GM11168 (cell line): Measurements from ENCODE around the gene USP7.

Experiments
- in situ Hi-C: fragments of 300-500 bp; cut with MboI; formaldehyde crosslinking; loops from one replicate; pipeline ENCODE4 v1.12.0; 2022; ENCODE audit warnings: low sequenced_read_pairs; ENCODE audit not compliant: unreplicated experiment

USP7 gene

DNA sequence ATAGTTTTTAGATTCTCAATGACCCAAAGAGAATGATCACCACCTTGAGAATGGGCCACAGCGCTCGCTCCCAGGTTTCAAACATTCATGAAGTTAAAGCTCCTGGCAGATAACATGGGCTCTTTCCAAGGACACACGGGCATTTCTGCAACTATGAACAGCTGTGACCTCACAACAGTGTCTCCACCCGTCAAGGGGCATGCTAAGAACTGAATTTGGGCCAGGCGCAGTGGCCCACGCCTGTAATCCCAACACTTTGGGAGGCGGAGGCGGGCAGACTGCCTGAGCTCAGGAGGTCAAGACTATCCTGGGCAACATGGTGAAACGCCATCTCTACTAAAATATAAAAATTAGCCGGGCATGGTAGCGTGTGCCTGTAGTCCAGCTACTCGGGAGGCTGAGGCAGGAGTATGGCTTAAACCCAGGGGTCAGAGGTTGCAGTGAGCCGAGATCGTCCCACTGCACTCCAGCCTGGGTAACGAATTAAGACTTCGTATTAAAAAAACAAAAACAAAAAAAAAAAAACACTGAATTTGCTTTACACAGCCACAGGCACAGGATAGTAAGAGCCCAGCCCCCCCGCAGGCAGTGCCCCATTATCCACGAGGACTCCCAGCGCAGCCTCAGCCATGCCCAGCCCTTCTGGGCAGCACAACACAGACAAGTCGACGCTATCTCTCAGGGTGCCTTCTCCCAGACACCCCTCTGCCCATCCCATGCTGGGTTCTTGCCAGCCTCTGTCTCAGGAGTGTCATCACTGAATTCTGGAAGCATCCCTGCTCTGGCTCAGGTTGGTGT lies 7.2 kb downstream of the USP7 start:
- in situ Hi-C loops, result no loop called here

DNA sequence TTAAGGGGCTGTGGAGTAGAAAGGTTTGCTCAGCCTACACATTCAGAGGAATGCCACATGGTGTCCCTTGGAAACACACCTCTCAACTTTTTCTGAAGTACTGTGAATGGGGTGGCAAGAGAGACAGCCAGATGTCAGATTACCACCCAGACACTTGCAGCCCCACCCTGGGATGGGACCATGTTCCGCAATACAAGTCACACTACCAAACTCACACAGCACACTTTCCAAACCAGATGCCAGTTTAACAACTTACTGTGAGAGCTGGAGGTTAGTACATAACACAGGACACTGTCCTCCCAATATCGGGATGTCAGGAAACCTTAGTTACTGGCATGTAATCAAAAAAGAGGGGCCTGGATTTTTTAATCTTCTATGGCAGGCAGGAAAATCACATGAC lies 7.9 kb downstream of the USP7 start:
- in situ Hi-C loops, result no loop called here

DNA sequence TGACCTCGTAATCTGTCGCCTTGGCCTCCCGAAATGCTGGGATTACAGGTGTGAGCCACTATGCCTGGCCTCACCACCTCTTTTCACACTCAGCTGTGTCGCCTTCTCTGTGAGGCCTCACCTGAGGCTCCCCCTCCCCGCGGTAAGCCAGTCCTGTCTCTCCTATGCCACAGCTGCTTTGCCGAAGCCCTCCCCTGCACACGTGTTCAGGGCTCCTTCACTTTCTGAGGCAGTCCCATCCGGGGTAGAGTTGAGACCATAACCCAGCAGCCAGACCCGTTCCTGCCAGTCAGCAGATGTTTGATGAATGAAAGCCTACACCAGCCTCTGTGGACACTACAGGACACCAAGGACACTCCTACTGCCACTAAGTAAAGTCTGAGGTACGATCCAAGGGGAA lies 10.6 kb downstream of the USP7 start:
- in situ Hi-C loops, result no loop called here

DNA sequence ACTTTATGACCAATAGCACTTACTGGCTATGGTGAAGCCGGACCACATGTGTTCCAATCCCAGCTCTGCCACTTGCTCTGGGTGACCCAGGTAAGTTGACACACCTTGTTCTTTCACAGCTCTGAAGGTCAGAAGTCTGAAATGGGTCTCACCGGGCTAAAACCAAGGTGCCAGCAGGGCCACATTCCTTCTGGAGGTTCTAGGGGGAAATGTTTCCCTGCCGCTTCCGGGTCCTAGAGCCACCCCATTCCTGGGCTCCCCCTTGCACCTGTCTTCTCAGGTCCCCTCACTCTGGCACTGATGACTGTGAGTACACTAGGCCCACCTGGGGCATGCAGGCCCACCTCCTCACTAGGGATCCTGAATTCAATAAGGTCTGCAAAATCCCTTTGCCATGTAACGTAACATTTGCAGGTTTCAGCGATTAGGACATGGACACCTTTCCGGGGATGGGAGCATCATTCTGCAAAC lies 11.4 kb downstream of the USP7 start:
- in situ Hi-C loops, result no loop called here

DNA sequence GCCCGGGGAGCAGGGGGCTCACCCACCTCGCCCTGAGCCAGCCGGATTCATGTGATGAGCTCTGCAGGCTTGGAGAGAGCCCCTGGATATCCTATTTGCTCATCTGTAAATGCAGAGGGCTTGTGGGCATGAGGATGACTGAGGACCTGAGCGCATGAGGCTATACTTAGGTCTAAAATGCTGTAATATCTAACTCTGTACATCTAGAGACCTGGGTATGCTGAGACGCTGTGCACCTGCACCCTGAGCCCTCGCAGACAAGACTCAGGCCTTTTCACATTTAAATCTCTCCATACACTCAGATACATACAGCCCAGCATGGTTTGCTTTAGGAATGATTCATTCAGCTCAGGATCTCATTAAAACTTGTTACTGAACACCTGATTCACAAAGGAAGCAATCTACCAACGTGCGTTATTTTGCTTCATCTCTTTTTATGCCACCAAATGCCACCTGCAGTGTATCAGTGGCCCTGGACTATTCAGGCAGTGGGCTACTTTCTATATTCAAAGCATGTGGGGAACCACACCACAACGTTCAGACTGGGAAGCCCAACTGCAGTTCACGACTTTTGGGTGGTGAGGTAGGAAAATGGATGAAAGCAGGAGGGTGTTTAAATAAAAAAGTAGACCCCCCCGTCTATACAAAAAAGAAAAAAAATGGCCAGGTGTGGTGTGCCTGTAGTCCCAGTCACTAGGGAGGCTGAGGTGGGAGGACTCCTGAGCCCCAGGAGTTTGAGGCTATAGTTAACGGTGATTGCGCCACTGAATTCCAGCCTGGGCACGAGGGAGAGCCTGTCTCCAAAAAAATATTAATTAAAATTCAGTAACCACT lies 12.0 kb downstream of the USP7 start:
- in situ Hi-C loops, result no loop called here

DNA sequence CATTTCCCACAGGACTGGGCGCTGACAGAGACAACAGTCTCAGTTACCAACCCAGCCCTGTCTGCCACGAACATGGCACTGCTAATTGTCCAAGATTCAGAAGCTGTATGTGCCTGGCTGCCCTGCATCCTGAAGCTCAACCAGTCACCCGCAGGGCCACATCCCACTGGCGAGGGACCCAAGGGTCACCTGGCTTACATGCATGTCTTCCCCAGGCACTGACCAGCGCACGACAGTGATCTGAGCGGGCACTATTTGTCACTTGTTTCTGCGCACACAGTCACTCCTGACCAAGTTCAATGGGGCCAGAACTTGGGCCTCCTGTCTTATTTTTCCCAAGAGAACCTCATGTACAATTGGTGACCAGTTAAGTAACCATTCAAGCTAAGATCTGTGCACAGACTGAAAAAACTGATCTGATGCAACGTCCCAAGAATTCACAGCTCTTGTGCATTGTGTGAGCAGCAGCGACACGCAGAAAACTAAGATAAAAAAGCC lies 13.1 kb downstream of the USP7 start:
- in situ Hi-C loops, result no loop called here

DNA sequence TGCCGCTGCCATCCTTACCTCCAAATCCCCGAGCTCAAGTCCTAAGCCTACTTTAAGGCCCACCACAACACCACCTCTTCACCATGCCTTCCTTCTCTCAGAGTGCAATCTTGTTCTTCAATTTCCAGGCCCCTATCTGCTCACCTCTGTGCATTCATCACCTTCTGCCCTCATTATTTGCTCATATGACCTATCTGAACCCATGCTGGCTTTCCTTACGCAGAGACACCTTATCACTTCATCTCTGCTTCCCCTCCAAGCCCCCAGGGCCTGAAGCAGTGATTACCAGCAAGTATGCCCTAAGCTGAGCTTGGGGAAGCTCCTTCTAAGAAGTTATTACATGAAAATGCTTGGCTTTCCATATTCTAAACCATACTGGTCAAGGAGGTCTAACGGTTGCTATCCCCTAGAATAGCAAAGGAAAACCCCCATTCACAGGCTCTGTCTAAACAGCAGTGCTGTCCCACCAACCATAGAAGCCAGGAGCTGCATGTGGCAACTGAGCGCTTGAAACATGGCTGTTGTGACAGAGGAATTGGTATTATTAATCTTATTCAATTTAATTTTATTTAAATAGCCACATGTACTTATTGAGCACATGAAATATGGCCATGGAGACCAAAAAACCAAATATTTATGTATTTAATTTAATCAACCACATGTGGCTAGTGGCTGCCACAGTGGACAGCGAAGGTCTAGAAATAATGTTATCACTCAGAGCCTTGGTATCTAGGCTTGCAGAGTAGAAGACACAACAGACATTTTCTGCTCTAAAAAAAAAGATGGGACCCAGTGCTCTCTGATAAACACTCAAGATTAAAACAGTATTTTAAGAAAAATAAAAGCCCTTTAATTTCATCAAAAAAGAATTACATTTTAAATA lies 13.9 kb downstream of the USP7 start:
- in situ Hi-C loops, result no loop called here

DNA sequence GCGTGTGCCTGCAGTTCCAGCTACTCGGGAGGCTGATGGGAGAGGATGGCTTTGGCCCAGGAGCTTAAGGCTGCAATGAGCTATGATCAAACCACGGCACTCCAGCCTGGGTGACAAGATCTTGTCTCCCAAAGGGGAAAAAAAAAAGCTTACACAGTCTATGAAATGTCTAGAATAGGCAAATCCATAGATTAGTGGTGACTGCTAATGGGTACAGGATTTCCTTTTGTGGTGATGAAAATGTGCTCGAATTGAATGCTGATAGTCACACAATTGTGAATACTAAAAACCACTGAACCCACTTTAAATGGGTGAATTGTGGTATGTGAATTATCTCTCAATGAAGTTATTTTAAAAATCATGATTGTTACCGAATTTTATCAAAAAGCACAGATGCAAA lies 14.9 kb downstream of the USP7 start:
- in situ Hi-C loops, result no loop called here

DNA sequence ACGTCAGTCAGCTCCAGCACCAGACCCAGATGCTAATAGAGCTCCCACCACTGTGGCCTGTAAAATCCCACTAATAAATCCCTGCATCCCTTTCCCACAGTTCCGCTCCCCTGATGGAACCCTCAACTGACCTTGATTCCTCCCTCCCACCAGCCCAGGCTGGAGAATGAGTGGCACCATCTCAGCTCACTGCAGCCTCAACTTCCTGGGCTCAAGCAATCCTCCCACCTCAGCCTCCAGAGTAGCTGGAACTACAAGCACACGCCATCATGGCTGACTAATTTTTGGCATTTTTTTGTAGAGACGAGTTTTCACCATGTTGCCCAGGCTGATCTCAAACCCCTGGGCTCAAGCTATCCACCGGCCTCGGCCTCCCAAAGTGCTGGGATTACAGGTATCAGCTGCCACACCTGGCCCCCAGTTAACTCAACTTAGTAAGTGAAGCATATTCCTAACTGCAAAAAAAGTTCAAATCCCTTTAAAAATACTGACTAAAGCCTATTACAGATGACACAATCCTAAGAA lies 15.6 kb downstream of the USP7 start:
- in situ Hi-C loops, result no loop called here

DNA sequence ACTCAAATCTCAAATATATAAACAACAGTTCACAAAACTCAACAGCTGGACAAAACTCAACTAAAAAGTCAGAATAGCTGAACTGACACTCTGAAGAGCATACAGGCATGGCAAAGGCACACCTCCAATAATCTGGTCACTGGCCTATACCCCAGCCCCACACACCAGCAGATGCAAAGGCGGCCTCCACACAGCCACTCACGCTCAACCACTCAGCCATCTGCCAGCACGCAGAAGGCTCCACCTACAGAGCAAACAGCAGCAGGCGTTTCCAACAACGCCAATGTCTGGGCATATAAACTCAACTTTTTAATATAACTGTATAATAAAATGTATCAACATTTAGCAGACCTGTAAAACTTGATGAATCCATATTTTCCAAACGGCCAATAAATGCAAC lies 17.2 kb downstream of the USP7 start:
- in situ Hi-C loops, result no loop called here

DNA sequence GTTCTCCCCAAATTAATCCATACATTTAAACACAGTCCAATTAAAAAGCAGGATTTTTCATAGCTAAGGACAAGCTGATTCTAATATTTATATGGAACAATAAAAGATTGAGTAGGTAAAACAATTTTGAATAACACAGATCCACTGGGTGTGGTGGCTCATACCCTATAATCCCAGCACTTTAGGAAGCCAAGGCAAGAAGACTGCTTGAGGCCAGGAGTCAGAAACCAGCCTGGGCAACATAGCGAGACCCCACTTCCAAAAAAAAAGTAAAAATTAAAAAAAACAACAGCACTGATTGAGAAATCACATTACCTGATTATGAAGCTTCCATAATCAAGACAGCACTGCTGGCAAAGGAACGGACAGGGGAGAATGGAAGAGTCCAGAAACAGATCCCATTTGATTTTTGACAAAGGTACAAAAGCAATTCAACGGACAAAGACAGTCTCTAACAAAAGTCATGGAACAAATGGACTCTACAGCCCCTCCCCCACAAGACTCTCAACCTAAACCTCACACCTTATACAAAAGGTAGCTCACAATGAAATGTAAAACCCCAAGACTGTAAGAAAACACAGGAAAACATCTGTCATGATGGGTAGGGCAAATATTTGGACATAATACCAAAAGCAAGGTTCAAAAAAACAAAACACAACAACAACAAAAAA lies 17.9 kb downstream of the USP7 start:
- in situ Hi-C loops, result no loop called here

DNA sequence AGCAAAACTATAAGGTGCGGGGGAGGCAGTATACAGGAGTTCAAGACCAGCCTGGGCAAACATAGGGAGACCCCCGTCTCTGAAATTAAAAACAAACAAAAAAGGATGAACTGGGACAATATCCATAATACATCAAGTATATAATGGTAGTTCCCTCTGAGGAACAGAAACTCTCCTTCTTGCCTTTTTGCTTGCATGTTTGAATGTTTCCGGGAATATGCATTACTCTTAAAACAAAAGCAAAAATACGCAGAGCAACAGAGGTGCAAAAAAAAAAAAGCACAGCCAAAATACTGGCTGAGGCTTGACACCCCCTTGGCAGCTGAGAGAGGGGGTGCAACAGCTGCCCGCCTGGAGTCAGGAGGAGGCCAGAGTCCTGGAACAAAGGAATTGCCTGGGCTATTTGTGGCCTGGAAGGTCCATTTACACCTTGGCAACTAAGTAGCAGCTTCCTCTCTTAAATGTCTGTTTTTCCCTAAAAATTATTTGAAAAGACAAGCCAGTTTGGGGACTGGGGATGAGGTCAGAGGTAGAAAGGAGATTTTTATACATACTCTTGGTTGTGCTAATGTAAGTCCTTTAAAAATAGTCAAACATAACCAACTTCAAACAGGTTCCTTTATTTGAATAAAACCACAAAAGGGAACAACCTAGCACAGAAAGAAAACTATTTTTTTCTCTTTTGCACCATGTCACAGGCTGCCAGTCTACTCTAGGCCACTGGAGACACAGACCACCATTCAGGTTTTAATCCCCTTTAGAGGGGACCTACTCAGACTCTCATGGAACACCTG lies 19.5 kb downstream of the USP7 start:
- in situ Hi-C loops, result no loop called here

DNA sequence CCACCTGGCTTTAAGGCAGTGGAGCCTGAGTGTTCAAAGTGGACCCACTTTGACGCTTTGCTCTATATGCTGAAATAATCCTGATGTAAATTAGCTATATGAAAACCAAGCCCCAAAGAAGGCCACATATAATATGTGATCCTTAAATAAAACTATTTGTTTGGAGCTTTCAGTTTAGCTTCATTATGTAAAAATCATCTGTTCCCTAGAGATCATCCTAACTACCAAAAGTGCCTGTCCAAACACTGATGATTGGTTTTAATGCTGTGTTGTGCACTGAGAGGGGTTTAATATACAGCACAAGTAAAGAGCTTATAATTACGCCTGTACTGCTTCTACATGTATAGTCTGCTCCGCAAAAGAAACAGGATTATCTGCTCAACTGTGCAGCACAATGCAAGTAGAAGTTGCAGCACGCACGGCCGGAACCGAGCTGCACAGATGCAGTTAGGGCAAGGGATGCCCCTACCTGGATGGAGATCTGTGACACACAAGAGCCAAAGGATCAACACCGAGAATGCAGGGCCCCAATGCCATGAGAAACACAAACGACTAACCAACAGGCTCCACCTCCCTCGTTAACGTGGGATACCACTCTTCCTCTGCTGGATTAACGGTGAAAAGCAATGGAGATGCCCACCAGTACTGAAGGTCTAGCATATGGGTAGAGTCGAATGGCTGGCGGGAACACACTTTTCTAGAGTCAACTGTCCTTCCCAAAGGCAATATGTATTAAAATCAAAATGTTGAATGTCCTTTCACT lies 20.5 kb downstream of the USP7 start:
- in situ Hi-C loops, result no loop called here

DNA sequence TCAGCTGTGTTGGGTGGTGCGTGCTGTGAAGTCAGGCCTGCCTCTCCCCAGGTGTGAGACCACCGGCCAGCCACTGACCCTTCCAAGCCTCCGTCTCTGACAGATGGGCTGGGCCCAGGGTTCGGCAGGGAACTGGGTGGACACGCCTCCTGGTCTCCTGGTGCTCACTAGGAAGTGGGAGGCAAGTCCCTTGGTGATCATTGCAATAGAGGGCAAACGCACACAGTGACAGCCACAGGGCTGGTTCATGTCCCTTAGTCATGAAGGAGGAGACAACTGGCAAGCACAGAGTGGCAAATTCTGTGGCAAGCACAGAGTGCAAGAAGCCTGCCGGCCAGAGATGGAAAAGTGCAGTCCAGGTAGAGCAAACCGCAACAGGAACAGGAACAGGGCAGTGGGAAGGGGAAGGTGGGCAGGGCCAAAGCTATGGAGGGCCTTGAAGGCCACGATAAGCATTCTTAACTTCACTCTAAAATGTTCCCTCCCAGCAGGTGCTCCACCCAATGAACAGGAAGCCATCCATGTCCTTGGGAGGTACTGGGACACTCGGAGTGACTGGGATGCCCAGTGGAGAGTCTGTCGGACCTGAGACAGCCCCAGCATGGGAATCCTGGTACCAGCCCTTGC lies 21.9 kb downstream of the USP7 start:
- in situ Hi-C loops, result no loop called here

DNA sequence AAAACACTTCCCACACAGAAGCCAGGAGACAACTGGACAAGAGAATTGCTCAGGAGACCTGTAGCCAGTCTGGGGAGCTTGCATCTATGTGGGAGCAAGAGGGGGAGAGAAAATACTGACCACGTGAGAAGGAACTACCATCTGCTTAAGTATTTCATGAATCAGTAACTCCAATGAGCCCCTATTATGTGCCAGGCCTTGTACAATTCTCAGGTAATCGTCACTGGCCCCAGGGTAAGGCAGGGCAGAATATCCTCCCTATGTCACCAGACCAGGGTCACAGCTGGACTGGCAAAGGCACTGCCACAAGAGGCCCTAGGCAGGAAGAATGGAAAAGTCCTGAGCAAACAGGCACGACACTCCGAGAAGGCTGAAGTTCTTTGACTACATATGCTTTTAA lies 25.9 kb downstream of the USP7 start:
- in situ Hi-C loops, result no loop called here

DNA sequence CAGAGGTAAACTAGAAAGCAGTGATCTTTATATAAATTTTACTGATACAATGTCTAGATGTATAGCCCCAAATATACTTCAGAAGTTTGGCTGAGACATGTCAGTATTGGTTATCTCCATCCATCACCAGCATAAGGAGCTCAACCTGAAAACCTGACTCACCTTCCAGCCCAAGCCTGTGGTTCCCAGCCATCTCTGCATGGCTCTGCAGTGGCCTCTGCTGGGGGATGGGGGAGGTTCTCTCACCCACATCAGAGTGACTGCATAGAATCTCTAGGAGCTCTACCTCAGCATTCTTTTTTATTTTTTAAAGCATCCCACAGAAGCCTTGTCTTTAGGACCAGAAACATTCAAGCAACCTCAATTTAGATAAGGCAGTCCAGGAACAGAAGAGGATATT lies 27.3 kb downstream of the USP7 start:
- in situ Hi-C loops, result no loop called here

DNA sequence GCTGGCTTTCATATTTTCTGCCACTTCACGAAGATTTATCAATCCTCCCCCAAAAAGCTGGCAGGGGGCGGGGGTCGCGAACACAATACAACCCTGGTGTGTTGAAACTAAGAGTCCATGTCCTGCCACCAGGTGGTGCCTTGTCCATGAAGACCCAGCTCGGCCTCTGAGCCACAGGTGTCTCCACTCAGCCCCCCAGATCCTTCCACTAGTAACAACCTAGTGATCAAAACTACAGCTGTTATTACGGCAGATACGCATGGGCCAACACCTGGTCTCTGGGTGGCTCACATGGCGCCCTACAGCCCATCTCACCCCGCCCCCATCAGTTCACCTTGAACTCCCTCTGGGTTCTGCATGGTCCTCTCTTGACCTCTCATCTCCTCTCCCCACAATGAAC lies 27.7 kb downstream of the USP7 start:
- in situ Hi-C loops, result no loop called here

DNA sequence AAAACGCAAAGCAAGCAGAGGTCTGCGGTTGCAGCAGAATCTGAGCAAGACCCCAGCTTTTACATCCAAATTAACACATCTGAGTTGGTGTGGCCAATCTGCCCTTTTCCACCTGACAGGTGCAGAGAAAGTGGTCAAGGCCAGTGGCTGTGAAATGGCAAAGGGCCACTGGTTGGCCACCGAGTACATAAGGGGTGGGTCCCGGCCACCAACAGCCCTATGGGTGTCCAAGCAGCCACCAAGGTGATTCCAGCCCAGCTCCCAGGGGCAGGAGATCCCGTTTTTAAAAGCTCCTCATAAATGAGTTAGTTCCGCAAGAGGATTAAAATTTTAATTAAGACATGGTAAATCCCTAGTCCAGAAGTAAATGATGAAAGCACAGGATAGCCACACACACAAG lies 29.1 kb downstream of the USP7 start:
- in situ Hi-C loops, result no loop called here
